Islet of Langerhans (tissue), 1 donor: ENCODE measurements around the gene AIG1.
"Not testable (repeated sequence)": the region's sequence is repeated elsewhere in the genome, so short reads cannot be mapped to it uniquely, and the experiment has no call there.

Experiments used
- FAIRE-seq: peaks from one replicate; lab custom pipeline; 2011; peaks lifted over from hg19 to GRCh38; lab: Jason Lieb, UNC

AIG1 gene

DNA sequence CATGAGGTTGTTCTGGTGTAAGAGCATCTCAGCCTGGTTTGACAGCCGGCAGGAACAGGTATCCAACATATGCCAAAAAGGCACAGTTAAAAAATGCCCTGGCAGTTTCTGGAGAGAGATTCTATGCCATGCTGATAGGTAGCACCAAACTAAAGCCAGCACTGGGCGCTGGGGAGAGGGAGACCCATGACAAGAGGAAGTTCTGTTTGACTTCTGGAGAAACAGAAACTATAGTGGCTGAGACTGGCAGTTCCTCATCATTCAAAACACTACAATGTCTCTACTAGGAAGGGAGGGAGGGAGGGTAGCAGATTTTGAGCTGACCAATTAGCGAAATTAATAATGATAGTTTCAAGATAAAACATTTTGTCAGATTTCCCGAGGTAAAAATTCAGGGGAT is 215.7 kb downstream of the AIG1 start:
- no peak for FAIRE-seq

DNA sequence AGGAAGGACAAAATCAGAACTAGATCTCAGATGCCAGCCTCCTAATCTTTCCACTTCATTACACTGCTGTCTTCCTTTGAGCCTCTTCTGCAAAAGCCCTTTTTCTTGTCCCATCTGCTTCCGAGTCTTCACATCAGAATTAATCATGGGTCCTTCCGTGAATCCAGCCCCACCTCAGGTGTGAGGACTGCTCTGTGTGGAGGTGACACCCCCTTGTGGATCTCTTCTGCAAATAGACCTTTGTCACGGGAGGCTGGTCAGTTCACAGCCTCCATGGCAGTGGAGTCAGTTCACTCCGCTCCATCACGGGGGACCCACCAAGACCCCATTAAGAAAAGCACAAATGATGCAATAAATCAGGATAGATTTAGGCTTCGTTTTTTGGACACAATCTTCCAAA is 218.7 kb downstream of the AIG1 start:
- no peak for FAIRE-seq

DNA sequence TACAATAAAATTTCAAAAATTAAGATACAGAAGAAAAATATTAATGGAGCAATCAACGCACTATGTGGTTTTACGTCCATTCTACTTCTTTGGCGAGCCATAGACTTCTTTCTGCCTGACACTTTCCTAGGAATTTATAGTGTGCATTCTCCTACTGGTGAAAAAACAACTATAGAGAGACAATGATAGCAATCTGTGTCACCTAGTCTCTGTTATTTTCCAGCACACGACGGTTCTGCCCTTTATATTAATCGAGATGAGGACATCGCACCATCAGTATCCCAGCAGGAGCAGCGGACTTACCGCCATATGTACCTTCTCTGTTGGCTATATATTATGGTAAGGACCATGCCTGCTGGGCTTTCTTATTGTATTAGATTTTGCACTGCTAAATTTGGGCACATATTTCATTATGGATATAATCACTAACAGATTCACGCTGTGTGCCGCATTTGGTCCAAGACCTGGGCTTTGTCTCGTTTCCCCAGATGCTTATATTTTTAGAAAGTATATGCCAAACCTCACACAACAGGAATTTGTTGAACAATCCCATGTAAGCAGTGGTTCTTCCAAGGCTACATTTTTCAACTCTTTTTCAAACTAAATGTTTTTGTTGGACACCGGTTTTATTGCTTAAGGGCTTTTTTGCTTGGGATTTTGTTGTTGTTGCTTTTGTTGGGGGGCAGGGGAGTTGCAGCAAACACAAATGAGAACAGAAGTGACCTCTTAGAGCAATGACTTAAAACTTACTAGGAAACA is 223.4 kb downstream of the AIG1 start:
- FAIRE-seq, result no peak

- FAIRE-seq, result no peak
Measured at GRCh38 chr6:143286251-143286795, 225.6 kb downstream of the AIG1 start.

DNA sequence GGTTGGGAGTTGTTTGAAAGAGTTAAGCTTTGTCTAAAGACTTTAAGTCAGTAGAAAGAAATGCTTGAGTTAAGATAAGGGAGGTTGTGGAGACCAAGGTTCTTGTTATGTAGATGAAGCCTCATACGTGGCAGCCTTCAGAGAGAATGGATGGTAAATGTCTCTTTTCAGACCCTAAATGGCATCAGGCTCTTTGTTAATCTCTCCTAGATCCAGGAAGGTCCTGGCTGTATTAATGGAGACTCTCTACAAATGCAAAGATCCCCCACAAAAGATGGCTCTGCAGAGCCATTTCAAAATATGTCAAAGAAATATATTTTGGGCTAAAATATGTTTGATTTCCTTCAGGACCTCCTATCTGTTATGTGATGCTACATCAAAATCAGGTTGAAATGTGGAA is 228.2 kb downstream of the AIG1 start:
- no peak for FAIRE-seq

GRCh38 chr6:143290206-143290605 is 229.5 kb downstream of the AIG1 start:
- FAIRE-seq, result no peak

DNA sequence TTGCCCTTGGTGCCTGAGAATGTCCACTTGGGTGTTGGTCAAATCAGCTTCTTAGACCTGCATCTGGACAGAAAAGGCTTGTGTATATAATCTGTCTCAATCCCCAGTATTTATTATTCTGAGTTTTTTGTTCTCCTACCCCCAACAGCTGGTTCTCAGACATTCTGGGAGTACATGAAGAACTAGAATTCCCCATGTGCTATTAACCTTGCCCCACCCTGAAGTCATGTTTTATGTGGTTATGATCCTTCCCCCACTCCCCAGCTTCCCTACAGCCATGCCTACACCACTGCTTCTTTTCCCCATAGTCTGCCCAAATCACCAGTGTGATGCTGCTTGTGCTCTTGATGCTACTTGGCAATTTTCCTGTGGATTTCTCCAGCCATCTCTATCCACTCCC is 232.8 kb downstream of the AIG1 start:
- no peak for FAIRE-seq

DNA sequence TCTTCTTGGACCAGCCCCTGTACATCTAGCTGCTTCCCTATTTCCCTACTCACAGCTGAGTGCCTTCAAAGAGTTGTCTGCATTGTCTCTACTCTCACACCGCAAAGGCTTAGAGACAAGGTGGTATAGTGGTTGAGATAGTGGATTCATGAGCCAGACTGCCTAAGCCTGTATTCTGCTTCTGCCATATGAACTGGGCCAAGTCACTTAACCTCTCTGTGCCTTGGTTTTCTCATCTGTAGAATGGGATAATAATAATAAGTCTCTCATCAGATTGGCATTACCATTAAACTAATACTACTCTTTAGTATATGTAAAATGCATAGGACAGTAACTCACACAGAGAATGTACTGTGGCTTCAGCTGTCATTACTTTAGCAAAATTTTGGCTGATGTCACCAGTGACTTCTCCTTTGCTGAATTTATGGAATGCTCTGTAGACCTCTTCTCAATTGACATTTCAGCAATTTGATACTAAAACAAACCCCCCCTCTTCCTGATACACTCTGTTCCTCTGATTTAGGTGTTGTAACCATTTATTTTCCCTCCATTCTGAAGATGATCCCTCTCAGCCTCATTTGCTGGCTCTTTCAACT is 233.7 kb downstream of the AIG1 start:
- FAIRE-seq, result no peak

DNA sequence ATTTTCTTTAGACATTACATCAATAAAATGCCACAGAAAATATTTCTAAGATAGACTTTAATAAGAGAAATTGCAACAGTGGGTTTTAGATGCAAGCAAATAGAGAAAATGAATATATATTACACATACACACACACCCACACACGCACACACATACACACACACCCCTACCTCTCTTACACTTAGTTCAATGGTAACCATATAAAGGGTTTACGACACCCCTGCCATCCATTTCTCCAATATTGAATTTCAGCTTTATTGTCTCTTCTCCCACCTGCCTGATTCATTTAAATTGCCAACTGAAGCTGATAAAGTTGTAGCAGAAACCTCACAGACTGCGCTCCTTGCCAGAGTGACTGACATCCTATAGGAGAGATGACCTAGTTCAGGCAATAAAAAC is 235.2 kb downstream of the AIG1 start:
- FAIRE-seq, result no peak

- FAIRE-seq, result no peak
Measured at GRCh38 chr6:143298071-143298470, 237.4 kb downstream of the AIG1 start.

- no peak for FAIRE-seq
Measured at GRCh38 chr6:143299253-143300166, 238.8 kb downstream of the AIG1 start.

DNA sequence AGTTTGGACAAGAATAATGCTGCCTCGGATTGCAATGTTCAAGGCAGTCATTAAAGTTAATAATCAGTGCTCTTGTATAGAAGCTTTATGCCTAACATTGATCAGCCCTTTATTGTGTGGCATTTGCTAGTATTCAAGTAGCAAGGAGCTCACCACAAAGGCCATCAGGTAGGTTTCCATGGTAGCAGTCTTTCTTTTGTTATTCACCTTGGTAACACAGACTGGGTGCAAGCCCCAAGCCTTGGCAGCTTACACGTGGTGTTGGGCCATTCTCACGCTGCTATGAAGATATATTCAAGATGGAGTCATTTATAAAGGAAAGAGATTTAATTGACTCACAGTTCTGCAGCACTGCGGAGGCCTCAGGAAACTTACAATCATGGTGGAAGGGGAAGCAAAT is 240.5 kb downstream of the AIG1 start:
- FAIRE-seq, result no peak

- not testable (repeated sequence) for FAIRE-seq
Measured at GRCh38 chr6:143307760-143308159, 247.1 kb downstream of the AIG1 start.

- FAIRE-seq, result no peak
Measured at GRCh38 chr6:143313163-143313562, 252.5 kb downstream of the AIG1 start.

GRCh38 chr6:143321491-143322086 is 260.9 kb downstream of the AIG1 start:
- no peak for FAIRE-seq

GRCh38 chr6:143322386-143322785 is 261.7 kb downstream of the AIG1 start:
- FAIRE-seq, result no peak

- FAIRE-seq, result no peak
Measured at GRCh38 chr6:143323729-143324470, 263.2 kb downstream of the AIG1 start.

DNA sequence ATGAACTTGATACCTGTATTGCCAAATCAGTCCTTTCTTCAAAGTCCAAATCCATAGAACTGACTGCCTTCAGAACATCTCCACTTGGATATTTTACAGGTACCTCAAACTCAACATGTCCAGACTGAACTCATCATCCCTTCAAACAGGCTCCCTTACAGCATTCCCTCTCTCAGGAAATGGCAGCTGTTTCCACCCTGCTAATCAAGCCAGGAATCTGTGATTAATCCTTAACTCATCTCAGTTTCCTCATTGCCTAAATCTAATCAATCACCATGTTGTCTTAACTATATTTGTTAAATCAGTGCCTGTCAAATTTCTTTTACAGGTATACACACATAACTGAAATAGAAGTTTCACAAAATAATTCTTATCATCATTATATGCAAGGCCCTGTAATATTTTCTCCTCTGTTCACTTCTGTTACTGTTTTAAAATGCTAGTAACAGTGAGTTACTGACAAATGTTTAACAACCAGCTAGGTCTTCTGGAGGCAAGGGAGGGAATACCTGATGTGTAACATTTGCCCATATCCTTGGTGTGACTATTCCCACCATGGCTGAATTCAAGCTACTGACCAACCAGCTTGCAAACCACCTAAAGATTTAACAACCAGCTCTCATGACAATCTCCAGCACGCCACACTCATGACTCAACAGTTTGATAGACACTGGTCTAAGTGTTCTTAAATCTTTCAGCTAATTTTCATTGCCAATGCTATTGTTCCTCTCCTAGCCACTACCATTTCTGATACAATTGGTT is 264.9 kb downstream of the AIG1 start:
- FAIRE-seq, result no peak

DNA sequence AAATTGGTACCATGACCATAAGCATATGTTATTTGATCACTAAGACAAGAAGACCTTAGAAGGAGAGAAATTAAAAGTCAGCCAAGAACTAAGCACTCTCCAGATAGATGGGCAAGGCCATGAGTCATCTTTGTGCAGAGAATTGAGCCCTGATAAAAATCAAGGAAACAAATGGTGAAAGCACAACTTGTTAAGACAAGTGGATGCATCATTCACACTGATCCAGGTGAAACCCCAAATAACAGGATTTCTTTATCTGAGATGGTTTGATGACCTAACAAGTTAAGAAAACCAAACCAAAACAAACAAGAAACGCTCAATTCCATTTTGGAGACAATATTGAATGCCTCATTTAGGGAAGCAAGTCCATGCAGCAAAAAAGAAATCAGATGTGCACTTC is 268.2 kb downstream of the AIG1 start:
- FAIRE-seq, result no peak

DNA sequence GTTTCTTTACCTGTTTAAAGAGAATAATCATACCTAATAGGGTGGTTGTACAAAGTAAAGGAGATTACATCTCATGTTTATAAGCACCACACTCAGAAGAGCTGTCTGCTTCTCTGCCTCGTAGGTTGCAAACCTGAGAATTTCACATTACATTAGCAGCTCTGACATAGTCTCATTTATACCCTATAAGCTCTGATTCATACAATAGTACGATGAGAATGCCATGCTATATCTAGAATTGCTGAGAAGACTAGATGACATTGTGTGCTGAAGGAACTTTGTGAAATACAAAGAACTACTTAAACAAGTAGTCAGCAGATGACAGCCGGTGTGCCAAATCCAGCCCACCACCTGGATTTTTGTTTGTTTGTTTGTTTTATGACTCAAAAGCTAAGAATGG is 268.6 kb downstream of the AIG1 start:
- no peak for FAIRE-seq

DNA sequence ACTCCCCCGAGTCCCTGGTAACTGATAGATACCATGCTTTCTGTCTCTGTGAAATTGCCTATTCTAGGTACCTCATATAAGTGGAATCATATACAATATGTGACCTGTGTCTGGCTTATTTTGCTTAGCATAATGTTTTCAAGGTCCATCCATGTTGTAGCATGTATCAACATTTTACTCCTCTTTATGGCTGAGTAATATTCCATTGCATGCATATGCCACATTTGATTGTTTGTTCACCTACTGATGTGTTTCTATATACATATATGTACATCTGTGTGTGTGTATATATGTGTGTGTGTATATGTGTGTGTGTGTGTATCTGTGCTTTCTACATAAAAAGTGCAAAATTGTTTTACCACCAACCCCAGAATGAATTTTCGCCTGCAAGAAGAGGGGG is 270.7 kb downstream of the AIG1 start:
- no peak for FAIRE-seq
